Loucy (cell line): ENCODE measurements around the gene TOM1L2.

Source experiments
- H2AFZ ChIP-seq: fragments of 200-600 bp; sonication (generic); 2 replicates; pipeline ENCODE4 v1.6.0; 2016; ENCODE audit warnings: antibody characterized with exemption, mild to moderate bottlenecking, low read length, moderate library complexity
- H3F3A ChIP-seq: fragments of 200-600 bp; 2 replicates; pipeline ENCODE4 v1.6.0; 2016; ENCODE audit warnings: antibody characterized with exemption, low read depth, mild to moderate bottlenecking
- H3K27me3 ChIP-seq: fragments of 200-600 bp; sonication (generic); 2 replicates; pipeline ENCODE4 v1.6.1; 2014; ENCODE audit warnings: low read length, mild to moderate bottlenecking; ENCODE audit not compliant: insufficient read depth, poor library complexity, severe bottlenecking
- H3K36me3 ChIP-seq: fragments of 200-600 bp; sonication (generic); 2 replicates; pipeline ENCODE4 v1.6.1; 2016; ENCODE audit warnings: low read length; ENCODE audit not compliant: insufficient read depth
- H3K4me1 ChIP-seq: fragments of 200-600 bp; sonication (generic); 2 replicates; pipeline ENCODE4 v1.5.1; 2014; ENCODE audit warnings: low read length, mild to moderate bottlenecking; ENCODE audit not compliant: insufficient read depth, poor library complexity, severe bottlenecking
- H3K4me2 ChIP-seq: fragments of 200-600 bp; sonication (generic); 2 replicates; pipeline ENCODE4 v1.6.0; 2014; ENCODE audit warnings: antibody characterized with exemption, low read length, low read depth, mild to moderate bottlenecking; ENCODE audit not compliant: poor library complexity, severe bottlenecking
- H3K4me3 ChIP-seq: fragments of 200-600 bp; sonication (generic); 2 replicates; pipeline ENCODE4 v1.5.1; 2014; ENCODE audit warnings: low read length, mild to moderate bottlenecking, mixed read lengths; ENCODE audit not compliant: poor library complexity, severe bottlenecking
- H3K79me2 ChIP-seq: fragments of 200-600 bp; sonication (generic); 2 replicates; pipeline ENCODE4 v1.6.1; 2014; ENCODE audit warnings: low read length; ENCODE audit not compliant: insufficient read depth
- H3K9ac ChIP-seq: fragments of 200-600 bp; sonication (generic); 2 replicates; pipeline ENCODE4 v1.6.0; 2014; ENCODE audit warnings: mild to moderate bottlenecking, low read depth, low read length, moderate library complexity; ENCODE audit not compliant: poor library complexity, severe bottlenecking
- H3K9me2 ChIP-seq: fragments of 200-600 bp; sonication (generic); replicated peaks from 2 replicates; pipeline ENCODE4 v1.6.1; 2016; ENCODE audit warnings: low read depth, low read length, mixed read lengths
- H3K9me3 ChIP-seq: fragments of 200-600 bp; sonication (generic); 2 replicates; pipeline ENCODE4 v1.6.1; 2014; ENCODE audit warnings: mild to moderate bottlenecking, antibody characterized with exemption, low read length, low read depth; ENCODE audit not compliant: insufficient read depth
- H4K20me1 ChIP-seq: fragments of 200-600 bp; sonication (generic); 2 replicates; pipeline ENCODE4 v1.6.0; 2014; ENCODE audit warnings: antibody characterized with exemption, low read length, mild to moderate bottlenecking; ENCODE audit not compliant: insufficient read depth, poor library complexity, severe bottlenecking
- CTCF ChIP-seq: fragments of 200-600 bp; sonication (generic); conservative IDR thresholded peaks from 2 replicates; pipeline ENCODE4 v1.5.1; 2014; ENCODE audit warnings: mild to moderate bottlenecking, antibody characterized with exemption, low read length
- EZH2phosphoT487 ChIP-seq: fragments of 200-600 bp; IDR thresholded peaks from 2 replicates; pipeline ENCODE4 v1.6.1; 2018; ENCODE audit warnings: antibody characterized with exemption, mild to moderate bottlenecking, moderate library complexity, borderline replicate concordance

The TOM1L2 gene

DNA sequence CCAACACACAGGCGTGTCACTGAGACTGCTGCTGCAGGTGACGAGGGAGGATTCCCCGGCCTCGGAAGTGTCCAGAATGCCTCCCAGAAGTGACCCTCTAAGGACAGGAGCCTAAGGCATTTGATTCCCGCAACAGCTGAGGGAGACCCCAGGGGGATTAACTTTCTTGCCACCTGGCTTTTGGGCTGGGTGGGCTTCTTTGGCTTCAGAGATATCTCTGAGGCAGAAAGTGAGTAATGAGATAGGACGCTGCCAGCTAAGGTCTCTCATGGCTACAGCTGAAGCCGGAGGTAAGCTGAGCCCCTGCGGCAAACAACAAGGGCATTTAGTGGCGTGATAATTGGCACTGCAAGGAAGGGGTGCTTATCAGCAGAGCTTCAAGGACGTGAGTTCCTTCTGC lies 17.4 kb upstream of the TOM1L2 start:
- H3K79me2 ChIP-seq = no peaks in the 10 kb centered on the region
- H3F3A ChIP-seq = no peaks in the 10 kb centered on the region
- no peaks in the 10 kb centered on the region for H3K4me1 ChIP-seq
- no peaks in the 10 kb centered on the region for H4K20me1 ChIP-seq
- H2AFZ ChIP-seq = no peak overlapping the region
- no peaks in the 10 kb centered on the region for H3K27me3 ChIP-seq
- no peak overlapping the region for H3K4me3 ChIP-seq
- H3K9me3 ChIP-seq = no peaks in the 10 kb centered on the region
- H3K9me2 ChIP-seq = no peaks in the 10 kb centered on the region
- H3K36me3 ChIP-seq = no peaks in the 10 kb centered on the region
- TF ChIP-seq EZH2phosphoT487 = no peak
- no peak for TF ChIP-seq CTCF
- no peak overlapping the region for H3K9ac ChIP-seq
- H3K4me2 ChIP-seq = no peak overlapping the region

DNA sequence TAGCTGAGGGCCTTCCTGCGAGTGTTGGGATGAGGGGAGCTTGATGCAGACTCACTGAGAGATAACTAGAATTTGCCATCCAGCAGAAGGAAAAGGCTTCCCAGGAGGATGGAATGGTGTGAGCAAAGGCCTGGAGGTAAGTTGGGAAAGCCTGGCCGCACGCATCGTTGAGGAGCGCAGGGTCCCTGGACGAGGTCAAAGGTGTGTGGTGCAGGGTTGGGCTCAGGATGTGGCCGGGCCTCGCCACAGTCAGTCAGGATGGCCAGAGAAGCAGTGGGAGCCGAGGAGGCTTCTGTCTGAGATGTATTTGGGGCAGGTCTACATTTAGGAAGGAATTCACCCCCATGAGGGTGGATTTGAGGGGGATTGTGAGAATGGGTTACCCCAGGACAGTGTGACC lies 16.9 kb upstream of the TOM1L2 start:
- no peaks in the 10 kb centered on the region for H4K20me1 ChIP-seq
- H2AFZ ChIP-seq = no peak overlapping the region
- no peaks in the 10 kb centered on the region for H3K9me3 ChIP-seq
- no peak overlapping the region for H3K4me3 ChIP-seq
- H3K4me1 ChIP-seq = no peaks in the 10 kb centered on the region
- no peak for TF ChIP-seq EZH2phosphoT487
- TF ChIP-seq CTCF = no peak
- H3K4me2 ChIP-seq = no peak overlapping the region
- H3K9ac ChIP-seq = no peak overlapping the region
- H3K36me3 ChIP-seq = no peaks in the 10 kb centered on the region
- H3F3A ChIP-seq = no peaks in the 10 kb centered on the region
- H3K9me2 ChIP-seq = no peaks in the 10 kb centered on the region
- H3K79me2 ChIP-seq = no peaks in the 10 kb centered on the region
- no peaks in the 10 kb centered on the region for H3K27me3 ChIP-seq

GRCh38 chr17:17988427-17988945 lies 16.3 kb upstream of the TOM1L2 start:
- Histone ChIP-seq H3K4me2 (no peak overlapping the region), H3K27me3 (no peaks in the 10 kb centered on the region)

More at GRCh38 chr17:17988427-17988945, 16.3 kb upstream of the TOM1L2 start:
- no peaks in the 10 kb centered on the region for H4K20me1 ChIP-seq
- H3K9ac ChIP-seq = no peak overlapping the region
- TF ChIP-seq CTCF = no peak
- TF ChIP-seq EZH2phosphoT487 = no peak
- H3K9me2 ChIP-seq = no peaks in the 10 kb centered on the region
- no peaks in the 10 kb centered on the region for H3K4me1 ChIP-seq
- no peaks in the 10 kb centered on the region for H3K9me3 ChIP-seq
- H3K36me3 ChIP-seq = no peaks in the 10 kb centered on the region
- H2AFZ ChIP-seq = no peak overlapping the region
- no peaks in the 10 kb centered on the region for H3F3A ChIP-seq
- no peaks in the 10 kb centered on the region for H3K79me2 ChIP-seq
- no peak overlapping the region for H3K4me3 ChIP-seq
